NB4 (cell line): ENCODE data around the gene KIAA0319L.

Experiments used
- MYC ChIP-seq: IDR thresholded peaks from 2 replicates; pipeline ENCODE4 v1.6.1; 2011; ENCODE audit warnings: low read depth, low read length
- POLR2A ChIP-seq: IDR thresholded peaks from 2 replicates; pipeline ENCODE4 v1.6.1; 2011; ENCODE audit warnings: mild to moderate bottlenecking; ENCODE audit not compliant: insufficient read length; ENCODE audit errors: extremely low read depth
- TF ChIP-seq, protein P1 (sequence below): IDR thresholded peaks from one replicate; pipeline ENCODE4 v1.5.1; 2012; ENCODE audit warnings: low read depth, low read length
- TF ChIP-seq, protein P2 (sequence below): IDR thresholded peaks from 2 replicates; pipeline ENCODE4 v1.6.1; 2011; ENCODE audit warnings: low read depth, low read length

DNA sequence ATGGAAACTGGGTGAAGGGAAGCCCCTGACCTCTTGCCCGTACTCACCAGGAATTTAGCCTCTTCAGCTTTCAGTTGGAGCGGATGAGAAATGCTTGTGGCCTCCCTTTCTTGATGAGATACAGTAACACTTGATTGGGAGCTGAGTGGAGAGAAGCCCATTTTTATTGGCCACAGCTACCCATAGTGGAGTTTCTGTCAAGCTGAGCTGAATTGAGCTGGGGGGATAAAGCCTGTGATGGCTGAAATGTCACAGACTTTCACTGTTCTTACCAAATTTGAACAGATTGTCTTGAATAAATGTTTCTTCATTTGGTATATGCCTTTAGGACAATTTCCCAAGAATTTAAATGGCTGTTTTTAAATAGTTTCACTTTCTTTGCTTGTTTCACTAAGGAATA is 162.8 kb downstream of the KIAA0319L start:
- TF ChIP-seq, protein P1, sequence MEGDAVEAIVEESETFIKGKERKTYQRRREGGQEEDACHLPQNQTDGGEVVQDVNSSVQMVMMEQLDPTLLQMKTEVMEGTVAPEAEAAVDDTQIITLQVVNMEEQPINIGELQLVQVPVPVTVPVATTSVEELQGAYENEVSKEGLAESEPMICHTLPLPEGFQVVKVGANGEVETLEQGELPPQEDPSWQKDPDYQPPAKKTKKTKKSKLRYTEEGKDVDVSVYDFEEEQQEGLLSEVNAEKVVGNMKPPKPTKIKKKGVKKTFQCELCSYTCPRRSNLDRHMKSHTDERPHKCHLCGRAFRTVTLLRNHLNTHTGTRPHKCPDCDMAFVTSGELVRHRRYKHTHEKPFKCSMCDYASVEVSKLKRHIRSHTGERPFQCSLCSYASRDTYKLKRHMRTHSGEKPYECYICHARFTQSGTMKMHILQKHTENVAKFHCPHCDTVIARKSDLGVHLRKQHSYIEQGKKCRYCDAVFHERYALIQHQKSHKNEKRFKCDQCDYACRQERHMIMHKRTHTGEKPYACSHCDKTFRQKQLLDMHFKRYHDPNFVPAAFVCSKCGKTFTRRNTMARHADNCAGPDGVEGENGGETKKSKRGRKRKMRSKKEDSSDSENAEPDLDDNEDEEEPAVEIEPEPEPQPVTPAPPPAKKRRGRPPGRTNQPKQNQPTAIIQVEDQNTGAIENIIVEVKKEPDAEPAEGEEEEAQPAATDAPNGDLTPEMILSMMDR, result no peak
- TF ChIP-seq POLR2A (no peak), MYC (no peak)
- TF ChIP-seq, protein P2, sequence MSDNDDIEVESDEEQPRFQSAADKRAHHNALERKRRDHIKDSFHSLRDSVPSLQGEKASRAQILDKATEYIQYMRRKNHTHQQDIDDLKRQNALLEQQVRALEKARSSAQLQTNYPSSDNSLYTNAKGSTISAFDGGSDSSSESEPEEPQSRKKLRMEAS, result no peak
